Measurements from ENCODE around the gene SH2D3A.

SH2D3A gene

GRCh38 chr19:6801485-6802086, 34.4 kb upstream of the SH2D3A start (continued):
- TF ChIP-seq, protein P1, sequence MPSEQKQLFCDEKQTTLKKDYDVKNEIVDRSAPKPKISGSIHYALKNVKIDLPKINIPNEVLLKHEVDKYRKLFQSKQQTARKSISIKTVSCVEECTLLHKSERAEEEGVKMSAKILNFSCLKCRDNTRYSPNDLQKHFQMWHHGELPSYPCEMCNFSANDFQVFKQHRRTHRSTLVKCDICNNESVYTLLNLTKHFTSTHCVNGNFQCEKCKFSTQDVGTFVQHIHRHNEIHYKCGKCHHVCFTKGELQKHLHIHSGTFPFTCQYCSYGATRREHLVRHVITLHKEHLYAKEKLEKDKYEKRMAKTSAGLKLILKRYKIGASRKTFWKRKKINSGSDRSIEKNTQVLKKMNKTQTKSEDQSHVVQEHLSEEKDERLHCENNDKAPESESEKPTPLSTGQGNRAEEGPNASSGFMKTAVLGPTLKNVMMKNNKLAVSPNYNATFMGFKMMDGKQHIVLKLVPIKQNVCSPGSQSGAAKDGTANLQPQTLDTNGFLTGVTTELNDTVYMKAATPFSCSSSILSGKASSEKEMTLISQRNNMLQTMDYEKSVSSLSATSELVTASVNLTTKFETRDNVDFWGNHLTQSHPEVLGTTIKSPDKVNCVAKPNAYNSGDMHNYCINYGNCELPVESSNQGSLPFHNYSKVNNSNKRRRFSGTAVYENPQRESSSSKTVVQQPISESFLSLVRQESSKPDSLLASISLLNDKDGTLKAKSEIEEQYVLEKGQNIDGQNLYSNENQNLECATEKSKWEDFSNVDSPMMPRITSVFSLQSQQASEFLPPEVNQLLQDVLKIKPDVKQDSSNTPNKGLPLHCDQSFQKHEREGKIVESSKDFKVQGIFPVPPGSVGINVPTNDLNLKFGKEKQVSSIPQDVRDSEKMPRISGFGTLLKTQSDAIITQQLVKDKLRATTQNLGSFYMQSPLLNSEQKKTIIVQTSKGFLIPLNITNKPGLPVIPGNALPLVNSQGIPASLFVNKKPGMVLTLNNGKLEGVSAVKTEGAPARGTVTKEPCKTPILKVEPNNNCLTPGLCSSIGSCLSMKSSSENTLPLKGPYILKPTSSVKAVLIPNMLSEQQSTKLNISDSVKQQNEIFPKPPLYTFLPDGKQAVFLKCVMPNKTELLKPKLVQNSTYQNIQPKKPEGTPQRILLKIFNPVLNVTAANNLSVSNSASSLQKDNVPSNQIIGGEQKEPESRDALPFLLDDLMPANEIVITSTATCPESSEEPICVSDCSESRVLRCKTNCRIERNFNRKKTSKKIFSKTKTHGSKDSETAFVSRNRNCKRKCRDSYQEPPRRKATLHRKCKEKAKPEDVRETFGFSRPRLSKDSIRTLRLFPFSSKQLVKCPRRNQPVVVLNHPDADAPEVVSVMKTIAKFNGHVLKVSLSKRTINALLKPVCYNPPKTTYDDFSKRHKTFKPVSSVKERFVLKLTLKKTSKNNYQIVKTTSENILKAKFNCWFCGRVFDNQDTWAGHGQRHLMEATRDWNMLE (tag by site-specific recombination; conservative IDR thresholded peaks at IDR 0.05; ENCODE audit: low read depth) = peak; percentile 69; the same call in 1 of the 2 replicates
- TF ChIP-seq ZSCAN18 (tag by site-specific recombination; IDR thresholded peaks at IDR 0.05) (no peak), MYNN (tag by site-specific recombination; IDR thresholded peaks at IDR 0.05; ENCODE audit: borderline replicate concordance) (no peak), ZNF654 (tag by site-specific recombination; IDR thresholded peaks at IDR 0.05; ENCODE audit: low read depth) (no peak), ZNF707 (tag by site-specific recombination; IDR thresholded peaks at IDR 0.05) (no peak), ZBTB17 (tag by site-specific recombination; IDR thresholded peaks at IDR 0.05) (peak; percentile 41; the same call in 1 of the 2 replicates)

- Histone ChIP-seq H3K4me1 (ENCODE audit: control insufficient read depth, insufficient read depth, low read length) (0 out of 2 replicates have a peak, but pooled peaks cover 2% of the 10 kb centered on the region), H3K36me3 (ENCODE audit: control insufficient read depth in 2 of 2, insufficient read depth in 1 of 2, low read length in 2 of 2) (no peaks in the 10 kb centered on the region), H3K9me3 (ENCODE audit: control insufficient read depth, insufficient read depth, low read depth, low read length) (no peaks in the 10 kb centered on the region), H3K27ac (ENCODE audit: extremely low read depth, low read depth, low read length) (no peak overlapping the region; the same call in 1 of the 2 replicates), H3K4me3 (ENCODE audit: low read depth, low read length) (peak overlapping the region; percentile 36)
- TF ChIP-seq ZNF777 (tag by site-specific recombination; IDR thresholded peaks at IDR 0.05; ENCODE audit: borderline replicate concordance) = no peak
- TF ChIP-seq ZBTB48 (tag by site-specific recombination; IDR thresholded peaks at IDR 0.05) = no peak
- no peak for TF ChIP-seq PRDM1 (tag by site-specific recombination; IDR thresholded peaks at IDR 0.05)
- no peak for TF ChIP-seq SP3 (tag by site-specific recombination; IDR thresholded peaks at IDR 0.05)
- TF ChIP-seq ZNF16 (tag by site-specific recombination; IDR thresholded peaks at IDR 0.05; ENCODE audit: low read depth) = no peak
- TF ChIP-seq PRDM10 (tag by site-specific recombination; IDR thresholded peaks at IDR 0.05) = no peak
- TF ChIP-seq, protein P2, sequence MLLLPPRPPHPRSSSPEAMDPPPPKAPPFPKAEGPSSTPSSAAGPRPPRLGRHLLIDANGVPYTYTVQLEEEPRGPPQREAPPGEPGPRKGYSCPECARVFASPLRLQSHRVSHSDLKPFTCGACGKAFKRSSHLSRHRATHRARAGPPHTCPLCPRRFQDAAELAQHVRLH (tag by site-specific recombination; IDR thresholded peaks at IDR 0.05) = no peak
- TF ChIP-seq ZNF23 (tag by site-specific recombination; IDR thresholded peaks at IDR 0.05; ENCODE audit: borderline replicate concordance) = no peak
- no peak for TF ChIP-seq HOXA7 (CRISPR knock-in tag; IDR thresholded peaks at IDR 0.05; ENCODE audit: borderline replicate concordance)
- TF ChIP-seq ZNF791 (tag by site-specific recombination; IDR thresholded peaks at IDR 0.05) = no peak
- TF ChIP-seq, protein P3, sequence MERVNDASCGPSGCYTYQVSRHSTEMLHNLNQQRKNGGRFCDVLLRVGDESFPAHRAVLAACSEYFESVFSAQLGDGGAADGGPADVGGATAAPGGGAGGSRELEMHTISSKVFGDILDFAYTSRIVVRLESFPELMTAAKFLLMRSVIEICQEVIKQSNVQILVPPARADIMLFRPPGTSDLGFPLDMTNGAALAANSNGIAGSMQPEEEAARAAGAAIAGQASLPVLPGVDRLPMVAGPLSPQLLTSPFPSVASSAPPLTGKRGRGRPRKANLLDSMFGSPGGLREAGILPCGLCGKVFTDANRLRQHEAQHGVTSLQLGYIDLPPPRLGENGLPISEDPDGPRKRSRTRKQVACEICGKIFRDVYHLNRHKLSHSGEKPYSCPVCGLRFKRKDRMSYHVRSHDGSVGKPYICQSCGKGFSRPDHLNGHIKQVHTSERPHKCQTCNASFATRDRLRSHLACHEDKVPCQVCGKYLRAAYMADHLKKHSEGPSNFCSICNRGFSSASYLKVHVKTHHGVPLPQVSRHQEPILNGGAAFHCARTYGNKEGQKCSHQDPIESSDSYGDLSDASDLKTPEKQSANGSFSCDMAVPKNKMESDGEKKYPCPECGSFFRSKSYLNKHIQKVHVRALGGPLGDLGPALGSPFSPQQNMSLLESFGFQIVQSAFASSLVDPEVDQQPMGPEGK (tag by site-specific recombination; IDR thresholded peaks at IDR 0.05) = no peak
- TF ChIP-seq ZNF521 (tag by site-specific recombination; IDR thresholded peaks at IDR 0.05) = no peak
- TF ChIP-seq, protein P4, sequence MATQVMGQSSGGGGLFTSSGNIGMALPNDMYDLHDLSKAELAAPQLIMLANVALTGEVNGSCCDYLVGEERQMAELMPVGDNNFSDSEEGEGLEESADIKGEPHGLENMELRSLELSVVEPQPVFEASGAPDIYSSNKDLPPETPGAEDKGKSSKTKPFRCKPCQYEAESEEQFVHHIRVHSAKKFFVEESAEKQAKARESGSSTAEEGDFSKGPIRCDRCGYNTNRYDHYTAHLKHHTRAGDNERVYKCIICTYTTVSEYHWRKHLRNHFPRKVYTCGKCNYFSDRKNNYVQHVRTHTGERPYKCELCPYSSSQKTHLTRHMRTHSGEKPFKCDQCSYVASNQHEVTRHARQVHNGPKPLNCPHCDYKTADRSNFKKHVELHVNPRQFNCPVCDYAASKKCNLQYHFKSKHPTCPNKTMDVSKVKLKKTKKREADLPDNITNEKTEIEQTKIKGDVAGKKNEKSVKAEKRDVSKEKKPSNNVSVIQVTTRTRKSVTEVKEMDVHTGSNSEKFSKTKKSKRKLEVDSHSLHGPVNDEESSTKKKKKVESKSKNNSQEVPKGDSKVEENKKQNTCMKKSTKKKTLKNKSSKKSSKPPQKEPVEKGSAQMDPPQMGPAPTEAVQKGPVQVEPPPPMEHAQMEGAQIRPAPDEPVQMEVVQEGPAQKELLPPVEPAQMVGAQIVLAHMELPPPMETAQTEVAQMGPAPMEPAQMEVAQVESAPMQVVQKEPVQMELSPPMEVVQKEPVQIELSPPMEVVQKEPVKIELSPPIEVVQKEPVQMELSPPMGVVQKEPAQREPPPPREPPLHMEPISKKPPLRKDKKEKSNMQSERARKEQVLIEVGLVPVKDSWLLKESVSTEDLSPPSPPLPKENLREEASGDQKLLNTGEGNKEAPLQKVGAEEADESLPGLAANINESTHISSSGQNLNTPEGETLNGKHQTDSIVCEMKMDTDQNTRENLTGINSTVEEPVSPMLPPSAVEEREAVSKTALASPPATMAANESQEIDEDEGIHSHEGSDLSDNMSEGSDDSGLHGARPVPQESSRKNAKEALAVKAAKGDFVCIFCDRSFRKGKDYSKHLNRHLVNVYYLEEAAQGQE (tag by site-specific recombination; IDR thresholded peaks at IDR 0.05) = no peak
- ChIA-PET CTCF (interaction anchor here (0.7 to 1.2 kb wide), 3 partner anchors 10 to 63 kb away, joined by 3 to 4 read pairs (median 4); no protein-coding TSS in a partner anchor), POLR2A (no interaction called here)
Observed at GRCh38 chr19:6800991-6801484, 33.8 kb upstream of the SH2D3A start.

Data from HEK293 (cell line).